ENCODE results near the gene SEMA3G.

Gene SEMA3G

GRCh38 chr3:52453496-52454249 lies 8.8 kb upstream of the SEMA3G start, which contains the start of gene TNNC1:
Gene TNNC1 (minus strand): TSS chr3:52454041. CDS start chr3:52454015, 26 bp downstream.
- no peak for DNase-seq

DNA sequence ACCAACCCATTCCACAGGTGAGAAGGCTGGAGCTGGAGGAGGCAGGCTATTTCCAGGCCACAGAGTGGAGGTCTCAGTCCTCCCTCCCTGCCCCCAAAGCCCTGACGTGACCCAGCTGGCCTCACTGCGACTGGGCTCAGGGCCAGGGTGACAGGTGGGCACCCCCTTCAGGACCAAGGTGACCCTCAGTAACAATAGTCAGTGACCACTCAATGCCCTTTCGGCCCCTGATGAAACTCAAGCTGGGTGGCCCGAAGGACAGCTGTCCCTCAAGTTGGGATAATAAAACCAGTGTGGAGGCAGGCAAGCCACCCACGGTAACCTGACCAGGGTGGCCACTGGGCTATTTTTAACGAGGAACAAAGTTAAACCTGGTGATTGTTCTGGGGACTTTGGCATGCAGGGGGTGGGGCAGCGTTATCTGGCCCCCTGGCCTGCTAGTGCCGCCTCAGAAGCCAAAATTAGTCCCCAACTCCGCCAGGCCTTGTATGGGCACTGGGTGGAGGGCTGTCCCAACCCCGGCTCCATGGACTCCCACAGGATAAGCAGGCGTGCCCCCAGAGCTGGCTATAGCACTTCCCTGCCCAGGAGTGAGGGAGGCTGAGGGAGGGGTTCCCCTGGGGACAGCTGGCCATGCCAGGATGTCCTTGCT lies 7.8 kb upstream of the SEMA3G start:
- DNase-seq, result no peak

DNA sequence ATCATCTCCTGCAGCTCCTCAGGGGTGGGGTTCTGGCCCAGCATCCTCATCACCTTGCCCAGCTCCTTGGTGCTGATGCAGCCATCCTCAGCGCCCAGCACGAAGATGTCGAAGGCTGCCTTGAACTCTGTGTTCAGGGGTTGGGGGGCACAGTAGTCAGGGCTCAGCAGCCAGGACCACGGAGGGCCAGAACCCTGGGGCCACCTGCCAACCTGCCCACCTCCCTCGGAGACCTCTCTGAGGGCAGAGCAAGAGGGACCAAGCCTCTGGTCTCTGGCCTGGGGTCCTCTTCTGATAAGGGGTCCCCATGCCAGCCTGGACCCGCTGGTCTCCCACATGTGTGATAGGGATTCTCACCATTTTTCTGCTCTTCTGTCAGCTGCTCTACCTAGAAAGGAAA lies 7.2 kb upstream of the SEMA3G start:
- no peak for DNase-seq

DNA sequence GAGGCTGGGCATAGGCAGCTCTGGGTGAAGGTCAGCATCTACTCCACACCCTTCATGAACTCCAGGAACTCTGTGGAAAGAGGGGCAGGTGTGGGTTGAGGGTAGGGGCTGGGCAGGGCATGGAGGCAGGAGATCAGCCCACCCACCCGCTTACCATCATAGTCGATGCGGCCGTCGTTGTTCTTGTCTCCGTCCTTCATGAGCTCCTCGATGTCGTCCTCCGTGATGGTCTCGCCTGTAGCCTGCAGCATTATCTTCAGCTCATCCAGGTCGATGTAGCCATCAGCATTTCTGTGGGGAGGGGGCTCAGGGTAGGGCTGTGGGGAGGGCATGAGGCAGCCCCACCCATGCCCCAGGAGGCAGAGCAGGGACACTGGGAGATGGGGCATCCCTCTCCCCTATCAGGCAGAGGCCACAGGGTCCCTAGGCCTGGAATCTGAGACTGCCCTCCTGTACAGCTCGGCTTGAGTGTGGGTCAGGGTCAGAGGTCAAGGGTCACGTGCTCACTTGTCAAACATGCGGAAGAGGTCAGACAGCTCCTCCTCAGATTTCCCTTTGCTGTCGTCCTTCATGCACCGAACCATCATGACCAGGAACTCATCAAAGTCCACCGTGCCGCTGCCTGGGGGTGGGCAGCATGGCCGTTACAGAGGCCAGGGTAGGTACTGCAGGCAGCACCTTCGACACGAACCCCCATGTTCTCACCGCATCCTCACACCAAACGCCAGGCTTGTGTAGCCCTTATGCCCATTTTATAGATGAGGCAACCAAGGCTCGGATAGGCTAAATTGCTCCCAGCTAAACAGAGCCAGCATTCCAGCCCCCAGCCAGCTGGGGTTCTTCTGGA lies 6.6 kb upstream of the SEMA3G start:
- DNase-seq, result no peak

DNA sequence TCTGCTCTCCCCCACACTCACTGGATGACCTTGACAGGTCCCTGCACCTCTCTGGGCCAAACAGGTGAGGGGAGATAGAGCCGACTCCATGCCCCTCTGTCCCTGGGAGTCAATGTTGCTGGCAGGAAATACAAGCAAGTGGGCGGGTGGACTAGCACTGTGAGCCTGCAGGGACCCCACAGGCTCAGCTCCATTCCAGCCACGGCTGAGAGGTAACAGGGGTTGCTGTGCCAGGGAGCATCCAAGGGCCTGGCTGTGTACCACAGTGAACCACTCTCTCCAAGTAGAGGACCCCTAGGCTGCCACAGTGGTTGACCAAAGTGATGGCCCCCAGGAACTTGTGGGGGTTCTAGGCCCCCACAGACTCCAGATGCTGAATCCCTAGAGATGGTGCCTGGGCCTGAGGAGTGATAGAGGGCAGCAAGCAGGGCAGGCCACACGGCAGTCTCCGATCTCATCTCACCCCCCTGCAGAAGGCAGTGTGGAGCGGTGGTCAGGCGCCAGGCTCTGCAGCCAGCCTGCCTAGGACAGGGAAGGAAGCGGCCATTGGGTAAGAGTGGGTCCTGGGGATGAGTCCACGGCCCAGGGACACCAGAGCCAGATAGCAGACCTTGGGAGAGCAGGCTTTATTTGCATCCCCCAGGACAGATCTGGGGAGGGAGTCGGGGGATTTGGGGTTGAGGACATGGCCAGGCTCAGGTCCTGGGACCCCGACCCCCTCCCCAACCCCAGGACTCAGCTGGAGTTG lies 5.8 kb upstream of the SEMA3G start:
- DNase-seq, result no peak

DNA sequence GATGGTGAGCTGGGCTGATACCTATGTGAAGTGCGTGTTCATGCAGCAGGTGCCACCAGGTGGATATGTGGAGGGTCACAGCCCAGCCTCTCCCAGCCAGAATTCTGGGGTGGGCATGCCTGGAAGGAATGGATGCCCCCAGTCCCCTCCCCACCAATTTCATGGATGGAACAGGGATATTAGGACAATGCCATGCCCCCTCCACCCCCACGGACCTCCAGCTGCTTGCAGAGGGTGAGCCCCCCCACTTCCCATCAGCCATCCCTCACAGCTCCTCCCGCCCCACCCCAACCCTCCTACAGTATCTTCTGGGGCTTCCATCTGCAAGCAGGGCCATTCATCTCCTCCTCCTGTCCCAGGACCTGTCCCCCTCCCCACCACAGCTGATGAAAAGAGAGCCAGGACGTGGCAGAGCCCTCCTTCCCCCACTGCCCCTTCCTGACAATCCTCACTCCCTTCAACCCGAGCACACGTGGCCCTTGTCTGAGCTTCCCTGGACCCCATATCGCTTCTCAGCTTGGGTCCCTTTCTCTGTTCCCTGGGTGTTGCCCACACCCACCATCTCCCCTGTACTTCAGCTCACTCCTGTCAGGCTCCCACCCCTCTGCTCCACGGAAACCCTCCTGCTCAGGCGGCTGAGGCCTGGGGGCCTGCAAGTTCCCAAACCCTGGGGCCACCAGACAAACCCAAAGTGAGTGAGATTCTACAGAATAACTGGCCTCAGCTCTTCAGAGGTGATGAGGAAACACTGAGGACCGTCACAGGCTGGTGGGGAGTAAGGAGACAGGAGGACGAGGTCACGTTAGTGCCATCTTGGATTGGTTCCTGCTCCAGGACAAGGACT lies 2.8 kb upstream of the SEMA3G start:
- DNase-seq, result no peak

DNA sequence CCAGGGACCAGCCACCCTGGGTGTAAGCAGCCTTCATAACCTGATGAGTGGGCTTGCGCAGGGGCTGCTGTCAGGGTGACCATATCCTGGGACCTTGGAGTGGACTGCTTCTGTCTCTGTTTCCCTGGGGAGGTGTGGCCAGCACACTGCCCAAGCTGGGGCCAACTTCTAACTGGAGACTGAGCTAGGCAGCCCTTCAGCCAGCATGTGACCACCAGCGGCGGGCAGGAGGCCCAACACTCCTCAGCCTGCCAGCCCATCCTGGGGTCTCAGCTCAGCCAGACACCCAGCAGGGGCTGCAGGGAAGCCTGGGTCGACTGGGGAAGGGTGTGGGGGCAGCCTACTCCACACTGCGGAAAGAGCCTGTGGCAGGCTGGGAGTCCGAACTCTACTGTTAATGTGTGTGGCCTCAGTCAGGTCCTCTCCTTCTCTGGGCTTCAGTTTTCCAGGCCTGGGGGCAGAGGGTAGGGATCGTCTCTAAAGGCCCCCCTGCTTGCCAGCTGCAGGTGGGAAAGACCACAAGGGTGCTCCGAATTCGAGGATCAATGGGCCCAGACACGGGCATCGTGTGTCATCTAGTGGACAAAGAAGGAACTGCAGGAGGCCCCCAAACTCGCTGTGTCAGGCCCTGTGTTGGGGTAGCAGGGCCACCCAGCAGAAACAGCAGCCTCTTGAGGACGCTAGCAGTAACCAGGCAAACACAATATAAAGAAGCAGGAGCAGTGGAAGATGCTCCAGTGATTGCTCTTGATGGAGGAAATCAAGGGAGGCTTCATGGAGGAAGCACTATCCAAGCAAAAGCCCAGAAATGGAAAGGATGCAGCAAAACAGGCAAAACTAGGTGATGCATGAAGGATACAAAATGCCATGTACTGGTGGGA lies 2.0 kb upstream of the SEMA3G start:
- peak; percentile 14 to 51 (median 46) for DNase-seq

DNA sequence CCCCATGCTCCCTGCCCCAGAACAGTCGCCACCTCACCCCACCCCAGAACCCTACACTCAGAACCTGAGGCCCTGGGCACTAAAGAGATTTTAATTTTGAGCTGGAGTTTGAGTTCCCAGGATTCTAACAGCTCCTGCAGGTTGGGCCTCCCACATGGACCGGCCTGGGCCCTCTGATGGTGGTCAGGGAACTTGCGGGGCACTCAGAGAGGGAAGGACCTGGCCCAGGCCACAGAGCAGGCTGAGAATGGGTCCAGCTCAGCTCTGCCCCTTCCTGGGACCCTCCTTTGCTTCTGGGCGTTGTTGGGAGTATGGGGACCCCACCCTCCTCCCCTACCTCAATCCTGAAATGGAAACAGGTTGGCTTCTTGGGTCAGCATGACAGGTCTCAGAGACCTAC lies 1.1 kb upstream of the SEMA3G start:
- DNase-seq, result no peak

GRCh38 chr3:52443791-52444687 lies 864 bp downstream of the SEMA3G start:
- no peak for DNase-seq

DNA sequence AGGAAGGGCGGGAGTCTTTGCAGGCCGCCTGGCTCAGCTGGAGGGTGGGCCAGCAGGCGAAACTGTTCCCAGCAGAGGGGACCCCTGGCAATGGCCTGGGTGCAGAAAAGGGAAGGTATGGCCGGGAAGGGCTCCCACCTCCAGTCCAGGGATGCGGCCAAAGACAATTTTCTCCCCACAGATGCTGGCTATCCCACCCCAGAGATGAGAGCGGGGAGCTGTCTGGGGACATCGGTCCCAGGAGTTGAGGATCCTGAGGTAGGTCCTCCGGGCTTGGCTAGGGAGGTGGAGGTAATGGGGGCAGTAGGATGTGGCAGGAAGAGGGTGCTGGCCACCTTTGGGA lies 1.7 kb downstream of the SEMA3G start:
- no peak for DNase-seq

DNA sequence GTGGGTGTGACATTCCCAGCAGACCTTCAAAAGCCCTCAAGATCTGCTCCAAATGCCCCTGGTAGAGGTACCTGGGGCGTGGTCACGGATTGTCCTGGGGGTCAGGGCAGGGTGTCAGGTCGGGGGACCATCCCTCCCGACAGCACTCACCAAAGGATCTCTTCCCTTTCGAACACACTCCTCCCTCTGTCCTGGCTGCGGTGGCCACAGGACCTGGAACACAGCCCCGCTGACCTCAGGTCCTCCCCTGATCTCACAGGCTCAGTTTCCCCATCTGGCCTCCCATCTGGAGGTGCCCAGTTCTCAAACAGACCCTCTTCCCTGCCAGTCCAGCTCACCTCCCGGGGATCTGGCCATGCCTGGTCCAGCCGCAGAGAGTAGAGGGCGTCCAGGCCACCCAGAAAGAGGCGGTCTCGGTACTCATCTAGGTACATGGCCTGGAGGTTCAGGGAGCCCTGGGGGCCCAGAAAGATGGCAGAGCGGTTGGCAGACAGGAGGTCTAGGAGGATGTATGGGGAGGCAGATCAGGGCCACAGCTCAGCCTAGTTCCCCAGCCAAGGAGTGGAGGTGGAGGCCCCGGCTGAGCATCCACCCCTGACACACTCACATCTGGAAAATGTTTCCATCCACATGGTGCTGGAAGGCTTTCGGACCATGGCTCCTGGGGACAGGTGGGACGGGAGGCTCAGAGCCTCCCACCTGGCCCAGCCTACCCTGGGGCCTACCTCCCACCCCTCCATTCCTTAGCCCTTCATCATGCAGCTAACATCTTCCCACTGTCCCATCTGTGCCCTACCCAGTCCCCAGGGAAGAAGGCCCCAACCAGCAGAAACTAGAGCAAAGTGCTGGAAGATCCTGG lies 2.3 kb downstream of the SEMA3G start:
- no peak for DNase-seq

DNA sequence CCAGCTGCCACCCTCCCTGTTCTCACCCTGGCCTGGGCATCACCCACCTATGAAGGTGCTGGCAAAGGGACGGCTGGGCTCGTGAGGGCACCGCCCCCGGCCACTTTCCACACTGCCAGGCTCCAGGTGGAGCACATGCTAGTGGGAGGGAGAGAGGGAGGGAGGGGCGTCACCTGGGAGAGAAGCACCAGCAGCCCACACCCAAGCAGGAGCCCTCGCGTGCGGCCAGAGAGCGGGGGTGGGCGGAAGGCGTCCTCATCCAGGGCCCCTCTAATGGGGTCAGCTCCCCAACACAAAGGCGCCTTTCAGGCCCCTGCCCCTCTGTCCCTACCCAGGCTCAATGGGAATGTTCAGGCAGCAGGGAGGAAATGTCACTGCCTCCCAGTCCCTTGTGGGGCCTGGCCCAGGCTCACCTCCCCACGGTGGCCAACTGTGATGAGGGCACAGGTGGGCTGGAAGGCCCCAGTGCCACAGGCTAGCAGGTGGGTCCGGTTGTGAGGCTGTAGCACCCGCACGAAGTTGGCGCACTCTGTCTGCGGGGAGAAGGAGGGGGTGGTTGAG lies 3.1 kb downstream of the SEMA3G start:
- DNase-seq, result no peak

DNA sequence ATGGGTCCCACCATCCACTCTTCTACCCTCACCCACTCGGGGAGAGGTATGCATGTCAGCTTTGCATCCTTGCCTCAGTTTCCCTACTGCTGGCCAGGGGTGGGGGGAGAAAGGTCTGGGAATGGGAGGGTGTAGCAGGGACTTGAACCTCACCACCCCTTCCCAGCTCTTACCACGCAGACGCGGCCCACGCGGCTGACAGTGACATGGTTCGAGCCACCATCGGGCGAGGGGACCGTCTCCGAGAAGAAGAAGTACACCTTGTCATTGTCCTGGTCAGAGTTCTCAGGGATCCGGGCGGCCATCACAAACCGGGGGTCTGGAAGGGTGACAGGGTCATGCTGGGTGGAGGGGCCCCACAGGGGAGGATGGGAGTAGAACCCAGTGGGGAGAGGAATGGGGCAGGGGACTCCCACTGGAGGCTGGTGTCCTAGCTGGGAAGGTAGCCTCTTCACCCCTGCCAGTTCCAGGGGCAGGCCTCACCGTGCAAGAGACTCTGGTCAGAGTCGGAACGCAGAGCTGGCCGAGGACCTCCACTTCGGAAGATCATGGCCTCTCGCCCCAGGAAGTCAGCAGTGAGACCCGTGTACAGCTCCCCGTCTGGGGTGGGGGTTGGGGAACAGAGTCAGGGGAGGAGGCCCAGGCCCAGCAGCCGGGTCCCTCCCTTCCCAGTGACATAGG lies 3.7 kb downstream of the SEMA3G start:
- no peak for DNase-seq

DNA sequence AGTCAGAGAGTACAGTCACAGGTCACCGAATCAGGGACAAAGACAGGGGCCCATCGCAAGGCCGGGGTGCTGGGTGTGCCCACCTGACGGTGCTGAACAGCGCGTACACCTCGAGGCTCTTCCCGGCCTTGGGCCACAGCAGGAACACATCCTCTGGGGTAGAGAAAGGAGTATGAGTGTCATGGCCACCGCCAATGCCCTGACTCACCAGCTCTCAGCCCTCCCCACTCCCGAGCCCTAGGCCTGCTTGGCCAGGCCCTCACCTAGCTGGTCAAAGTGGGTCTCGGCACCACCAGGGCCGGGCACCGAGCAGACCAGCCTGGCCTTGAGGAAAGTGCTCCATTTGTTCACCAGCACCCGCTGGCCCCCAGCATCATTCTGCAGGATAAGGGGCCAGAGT lies 4.2 kb downstream of the SEMA3G start:
- no peak for DNase-seq

DNA sequence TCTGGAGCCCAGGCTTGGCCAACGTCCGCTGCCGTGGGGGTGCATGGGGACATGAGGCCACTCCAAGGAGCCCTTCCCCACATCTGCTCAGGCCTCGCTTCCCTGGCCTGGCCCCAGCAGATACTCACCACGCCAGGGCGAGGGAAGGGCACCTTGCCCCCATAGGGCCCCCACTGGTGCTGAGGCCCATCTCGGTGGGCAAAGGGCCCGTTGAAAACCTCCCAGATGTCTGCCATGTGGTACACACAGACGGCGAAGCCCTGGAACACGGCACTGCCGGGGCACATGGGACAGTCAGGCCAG lies 4.7 kb downstream of the SEMA3G start:
- DNase-seq, result no peak

- no peak for DNase-seq
Observed at GRCh38 chr3:52439426-52440248, 5.3 kb downstream of the SEMA3G start.
